NCI-H774 (cell line): ENCODE measurements around the gene LINC00237.

ENCODE experiments used
- DNase-seq: peaks from one replicate; lab custom pipeline; 2025; lab: John Stamatoyannopoulos, UW

The LINC00237 gene

DNA sequence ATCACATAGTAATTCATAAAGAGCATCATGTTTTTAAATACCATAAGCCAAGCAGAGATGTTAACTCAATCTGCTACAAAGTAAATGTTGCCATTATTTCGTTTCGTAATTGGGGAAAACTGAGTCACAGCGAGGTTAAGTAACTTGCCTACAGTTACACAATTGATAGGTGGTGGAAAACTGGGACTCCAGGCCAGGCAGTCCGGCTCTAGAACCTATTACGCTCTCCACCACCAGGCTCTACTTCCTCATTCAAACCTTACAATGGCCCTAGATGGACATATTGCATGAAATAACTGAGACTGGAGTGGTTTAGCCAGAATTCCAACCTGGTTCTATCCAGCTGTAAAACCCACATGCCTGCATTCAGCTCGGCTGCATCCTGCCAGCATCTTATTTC lies 58.2 kb downstream of the LINC00237 start:
- DNase-seq = no peak

- DNase-seq = no peak
Measured at GRCh38 chr20:21046413-21047070, 59.6 kb downstream of the LINC00237 start.
